H1 (cell line): ENCODE data around the gene MAN1A2.

Experiments used
- EZH2 ChIP-seq: fragments of 200-600 bp; sonication (generic); IDR thresholded peaks from 2 replicates; pipeline ENCODE4 v1.7.1; 2012; ENCODE audit warnings: low read depth, mild to moderate bottlenecking, moderate library complexity, low read length, inconsistent platforms; ENCODE audit not compliant: severe bottlenecking
- GABPA ChIP-seq: IDR thresholded peaks from 2 replicates; pipeline ENCODE4 v1.6.1; 2011; ENCODE audit warnings: mild to moderate bottlenecking, low read length, moderate library complexity, borderline replicate concordance; ENCODE audit not compliant: insufficient read depth
- GTF2F1 ChIP-seq: IDR thresholded peaks from 2 replicates; pipeline ENCODE4 v1.6.1; 2012; ENCODE audit warnings: low read depth, low read length, improper control_type of control experiment, borderline replicate concordance
- JUND ChIP-seq: IDR thresholded peaks from 2 replicates; pipeline ENCODE4 v1.6.1; 2011; ENCODE audit warnings: mild to moderate bottlenecking, improper control_type of control experiment, low read length
- NRF1 ChIP-seq: IDR thresholded peaks from 2 replicates; pipeline ENCODE4 v1.6.1; 2011; ENCODE audit warnings: mild to moderate bottlenecking, low read depth, low read length, improper control_type of control experiment
- POLR2A ChIP-seq, 2 experiments: IDR thresholded peaks; 1 replicate in 1 of 2; 2 replicates in 1 of 2; pipeline ENCODE4 v1.6.1; 2011; ENCODE audit warnings: low read depth in 2 of 2, low read length in 2 of 2, mild to moderate bottlenecking in 2 of 2; ENCODE audit errors: control extremely low read depth in 1 of 2
- POLR2AphosphoS5 ChIP-seq: IDR thresholded peaks from 2 replicates; pipeline ENCODE4 v1.6.1; 2011; ENCODE audit warnings: low read depth, low read length
- SRF ChIP-seq: IDR thresholded peaks from 2 replicates; pipeline ENCODE4 v1.6.1; 2011; ENCODE audit warnings: mild to moderate bottlenecking, low read depth, low read length, moderate library complexity
- TAF1 ChIP-seq: IDR thresholded peaks from 2 replicates; pipeline ENCODE4 v1.6.1; 2011; ENCODE audit warnings: mild to moderate bottlenecking, low read depth, low read length
- TBP ChIP-seq: IDR thresholded peaks from 2 replicates; pipeline ENCODE4 v1.6.1; 2011; ENCODE audit warnings: low read depth, low read length, improper control_type of control experiment
- YY1 ChIP-seq: IDR thresholded peaks from 2 replicates; pipeline ENCODE4 v1.6.1; 2011; ENCODE audit warnings: low read depth, mild to moderate bottlenecking, low read length
- ZNF274 ChIP-seq: IDR thresholded peaks from 2 replicates; pipeline ENCODE4 v1.7.0; 2012; ENCODE audit warnings: low read length, borderline replicate concordance; ENCODE audit errors: extremely low read depth
- TF ChIP-seq, protein P1 (sequence below), 3 experiments: IDR thresholded peaks; 1 replicate in 2 of 3; 2 replicates in 1 of 3; pipeline versions ENCODE4 v1.5.1 to v1.6.1; 2011; ENCODE audit warnings: low read length in 3 of 3, mild to moderate bottlenecking in 3 of 3, inconsistent platforms in 2 of 3, low read depth in 1 of 3, moderate library complexity in 1 of 3; ENCODE audit not compliant: insufficient read depth in 1 of 3; ENCODE audit errors: control extremely low read depth in 1 of 3
- TF ChIP-seq, protein P2 (sequence below): IDR thresholded peaks from 2 replicates; pipeline ENCODE4 v1.6.1; 2012; ENCODE audit warnings: inconsistent platforms

GRCh38 chr1:117467336-117467735, 100.1 kb downstream of the MAN1A2 start:
- TF ChIP-seq TBP: no peak
- TF ChIP-seq JUND: no peak
- no peak for TF ChIP-seq NRF1
- no peak for TF ChIP-seq POLR2A (IDR thresholded peaks at IDR 0.05; ENCODE audit: control extremely low read depth in 1 of 2, low read depth in 2 of 2, low read length in 2 of 2)
- TF ChIP-seq POLR2AphosphoS5: no peak
- TF ChIP-seq, protein P1, sequence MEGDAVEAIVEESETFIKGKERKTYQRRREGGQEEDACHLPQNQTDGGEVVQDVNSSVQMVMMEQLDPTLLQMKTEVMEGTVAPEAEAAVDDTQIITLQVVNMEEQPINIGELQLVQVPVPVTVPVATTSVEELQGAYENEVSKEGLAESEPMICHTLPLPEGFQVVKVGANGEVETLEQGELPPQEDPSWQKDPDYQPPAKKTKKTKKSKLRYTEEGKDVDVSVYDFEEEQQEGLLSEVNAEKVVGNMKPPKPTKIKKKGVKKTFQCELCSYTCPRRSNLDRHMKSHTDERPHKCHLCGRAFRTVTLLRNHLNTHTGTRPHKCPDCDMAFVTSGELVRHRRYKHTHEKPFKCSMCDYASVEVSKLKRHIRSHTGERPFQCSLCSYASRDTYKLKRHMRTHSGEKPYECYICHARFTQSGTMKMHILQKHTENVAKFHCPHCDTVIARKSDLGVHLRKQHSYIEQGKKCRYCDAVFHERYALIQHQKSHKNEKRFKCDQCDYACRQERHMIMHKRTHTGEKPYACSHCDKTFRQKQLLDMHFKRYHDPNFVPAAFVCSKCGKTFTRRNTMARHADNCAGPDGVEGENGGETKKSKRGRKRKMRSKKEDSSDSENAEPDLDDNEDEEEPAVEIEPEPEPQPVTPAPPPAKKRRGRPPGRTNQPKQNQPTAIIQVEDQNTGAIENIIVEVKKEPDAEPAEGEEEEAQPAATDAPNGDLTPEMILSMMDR (IDR thresholded peaks at IDR 0.05; ENCODE audit: control extremely low read depth in 1 of 3, insufficient read depth in 1 of 3, low read depth in 1 of 3, low read length in 3 of 3): no peak
- TF ChIP-seq EZH2: no peak
- TF ChIP-seq ZNF274: no peak
- TF ChIP-seq GTF2F1: no peak
- no peak for TF ChIP-seq GABPA
- TF ChIP-seq, protein P2, sequence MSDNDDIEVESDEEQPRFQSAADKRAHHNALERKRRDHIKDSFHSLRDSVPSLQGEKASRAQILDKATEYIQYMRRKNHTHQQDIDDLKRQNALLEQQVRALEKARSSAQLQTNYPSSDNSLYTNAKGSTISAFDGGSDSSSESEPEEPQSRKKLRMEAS: no peak
- no peak for TF ChIP-seq TAF1
- TF ChIP-seq SRF: no peak
- no peak for TF ChIP-seq YY1
